ENCODE data around the gene CDH4.

The CDH4 gene

DNA sequence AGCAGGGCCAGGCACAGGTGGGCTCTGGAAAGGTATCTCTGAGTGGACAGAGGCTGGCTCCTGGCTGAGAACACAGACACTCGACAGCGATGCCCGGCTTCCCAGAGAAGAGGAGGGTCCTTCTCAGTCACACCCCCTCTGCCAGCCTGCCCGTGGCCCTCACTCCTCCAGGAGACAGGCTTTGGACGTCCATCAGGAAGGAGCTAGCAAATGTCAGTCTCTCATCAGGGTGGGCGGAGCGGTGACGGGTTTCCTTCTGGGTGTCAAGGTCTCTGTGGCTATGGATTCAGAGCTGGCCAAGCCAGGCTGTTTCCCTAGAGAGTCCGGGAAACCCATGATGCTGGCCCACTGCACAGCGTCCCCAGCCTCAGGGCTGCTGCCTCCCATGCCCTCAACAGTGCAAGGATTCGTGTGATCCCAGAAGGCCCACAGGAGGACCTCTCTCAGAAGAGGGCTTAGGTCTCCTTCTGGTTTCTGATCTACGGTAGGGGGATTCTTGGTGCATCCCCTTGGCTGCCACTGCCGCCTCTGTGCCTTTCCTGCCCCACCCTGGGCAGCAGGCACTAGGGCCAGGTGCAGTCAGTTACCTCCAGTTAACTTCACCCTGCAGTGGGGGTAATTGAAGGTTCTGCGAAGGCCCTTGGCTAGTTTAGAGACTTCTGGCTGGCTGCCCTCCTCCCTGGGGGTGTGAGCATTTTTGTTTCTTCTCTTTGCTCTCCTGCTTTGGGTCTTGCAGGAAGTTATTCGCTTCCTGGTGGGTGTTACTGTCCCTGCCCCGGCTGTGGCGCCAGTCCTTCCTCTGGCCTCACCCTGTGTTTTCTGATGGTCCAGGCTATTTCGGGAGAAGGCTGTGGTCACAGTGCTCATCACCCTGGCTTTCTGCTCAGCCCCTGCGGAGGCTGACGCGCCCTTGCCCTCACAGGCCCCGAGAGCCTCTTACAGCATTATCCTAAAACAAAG, 80.2 kb downstream of the CDH4 start:
- Histone ChIP-seq H3K27me3 (ENCODE audit: low read depth, low read length) (no peaks in the 10 kb centered on the region), H3K36me3 (ENCODE audit: control insufficient read depth in 1 of 2, insufficient read depth in 2 of 2, low read length in 2 of 2) (no peaks in the 10 kb centered on the region), H3K9me3 (ENCODE audit: control insufficient read depth in 1 of 2, low read length in 2 of 2) (no peaks in the 10 kb centered on the region), H3K27ac (ENCODE audit: low read length) (no peak overlapping the region), H3K4me3 (ENCODE audit: low read depth in 1 of 2, low read length in 2 of 2) (no peak overlapping the region), H3K4me1 (ENCODE audit: control insufficient read depth in 1 of 2, insufficient read depth in 2 of 2, low read length in 2 of 2) (no peaks in the 10 kb centered on the region)

DNA sequence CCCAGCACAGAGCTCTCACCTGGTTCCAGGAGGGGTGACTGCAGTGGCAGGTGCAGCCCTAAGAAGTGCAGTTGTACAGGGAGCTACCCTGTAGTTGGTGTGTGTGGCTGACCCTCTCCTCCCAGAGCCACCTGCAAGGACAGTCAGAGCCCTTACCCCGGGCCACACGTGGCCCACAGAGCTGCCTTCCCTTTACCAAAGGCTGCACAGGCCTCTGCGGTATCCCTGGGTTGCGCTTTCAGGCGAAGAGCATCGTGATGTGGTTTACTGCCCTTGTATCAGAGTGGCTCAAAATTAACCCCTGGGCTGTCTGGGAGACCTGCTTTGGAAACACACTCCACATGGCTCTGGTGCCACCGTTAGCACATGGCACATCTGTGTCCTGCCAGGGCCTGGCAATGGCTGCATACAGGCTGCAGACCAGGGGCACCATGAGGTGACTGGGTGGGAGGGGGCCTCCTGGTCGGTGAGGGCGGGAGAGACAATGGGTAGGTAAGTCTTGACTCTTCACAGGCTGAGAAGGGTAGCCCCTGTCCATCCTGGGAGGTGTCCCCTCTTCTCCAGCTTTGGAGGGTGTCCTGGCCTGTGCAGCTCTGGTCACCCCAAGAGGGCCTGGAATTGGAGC, 81.5 kb downstream of the CDH4 start:
- no peaks in the 10 kb centered on the region for H3K4me1 ChIP-seq (ENCODE audit: control insufficient read depth in 1 of 2, insufficient read depth in 2 of 2, low read length in 2 of 2)
- no peaks in the 10 kb centered on the region for H3K36me3 ChIP-seq (ENCODE audit: control insufficient read depth in 1 of 2, insufficient read depth in 2 of 2, low read length in 2 of 2)
- no peak overlapping the region for H3K27ac ChIP-seq (ENCODE audit: low read length)
- no peaks in the 10 kb centered on the region for H3K9me3 ChIP-seq (ENCODE audit: control insufficient read depth in 1 of 2, low read length in 2 of 2)
- H3K4me3 ChIP-seq (ENCODE audit: low read depth in 1 of 2, low read length in 2 of 2) = no peak overlapping the region
- H3K27me3 ChIP-seq (ENCODE audit: low read depth, low read length) = no peaks in the 10 kb centered on the region

DNA sequence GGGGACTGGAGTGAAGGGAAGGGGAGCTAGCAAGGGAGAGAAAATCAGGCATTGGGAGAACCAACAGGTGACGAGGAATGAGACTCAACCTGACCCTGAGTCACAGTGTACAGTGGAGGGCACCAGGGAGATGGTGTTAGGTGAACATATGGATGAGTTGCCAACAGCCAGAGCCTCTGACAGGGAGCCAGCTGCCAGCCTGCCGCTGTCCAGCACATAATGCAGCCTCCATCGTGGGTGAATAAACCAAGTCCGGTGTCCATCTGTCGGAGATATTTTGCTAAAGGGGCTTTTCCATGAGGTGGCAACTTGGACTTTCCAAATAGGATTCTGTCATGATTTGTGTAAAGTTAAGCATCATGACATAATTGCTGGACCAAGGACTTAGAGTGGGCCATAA, 88.1 kb downstream of the CDH4 start:
- Histone ChIP-seq H3K27ac (ENCODE audit: low read length) (no peak overlapping the region), H3K9me3 (ENCODE audit: control insufficient read depth in 1 of 2, low read length in 2 of 2) (no peaks in the 10 kb centered on the region), H3K27me3 (ENCODE audit: low read depth, low read length) (no peaks in the 10 kb centered on the region), H3K4me3 (ENCODE audit: low read depth in 1 of 2, low read length in 2 of 2) (no peak overlapping the region), H3K4me1 (ENCODE audit: control insufficient read depth in 1 of 2, insufficient read depth in 2 of 2, low read length in 2 of 2) (no peaks in the 10 kb centered on the region), H3K36me3 (ENCODE audit: control insufficient read depth in 1 of 2, insufficient read depth in 2 of 2, low read length in 2 of 2) (no peaks in the 10 kb centered on the region)

DNA sequence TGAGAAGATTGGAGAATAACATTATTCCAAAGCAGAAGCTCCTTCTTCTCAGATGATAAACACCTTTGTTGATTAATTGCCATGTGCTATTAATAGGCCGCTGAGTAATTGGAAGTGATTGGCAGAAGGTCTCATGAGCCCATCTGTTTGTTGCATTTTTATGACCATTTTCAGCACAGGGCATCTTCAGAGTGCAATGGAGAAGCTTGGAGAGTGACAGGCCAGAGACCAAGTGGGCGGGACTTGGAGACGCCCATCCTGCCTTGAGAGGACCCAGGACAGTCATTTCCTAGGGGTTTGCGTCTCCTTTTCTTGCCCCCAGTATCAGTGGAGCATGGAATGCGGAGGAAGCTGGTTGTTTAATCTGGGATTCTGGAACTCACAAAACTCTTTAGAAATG, 89.5 kb downstream of the CDH4 start:
- H3K4me1 ChIP-seq (ENCODE audit: control insufficient read depth in 1 of 2, insufficient read depth in 2 of 2, low read length in 2 of 2) = no peaks in the 10 kb centered on the region
- no peak overlapping the region for H3K4me3 ChIP-seq (ENCODE audit: low read depth in 1 of 2, low read length in 2 of 2)
- H3K27me3 ChIP-seq (ENCODE audit: low read depth, low read length) = no peaks in the 10 kb centered on the region
- H3K36me3 ChIP-seq (ENCODE audit: control insufficient read depth in 1 of 2, insufficient read depth in 2 of 2, low read length in 2 of 2) = no peaks in the 10 kb centered on the region
- H3K27ac ChIP-seq (ENCODE audit: low read length) = no peak overlapping the region
- no peaks in the 10 kb centered on the region for H3K9me3 ChIP-seq (ENCODE audit: control insufficient read depth in 1 of 2, low read length in 2 of 2)

DNA sequence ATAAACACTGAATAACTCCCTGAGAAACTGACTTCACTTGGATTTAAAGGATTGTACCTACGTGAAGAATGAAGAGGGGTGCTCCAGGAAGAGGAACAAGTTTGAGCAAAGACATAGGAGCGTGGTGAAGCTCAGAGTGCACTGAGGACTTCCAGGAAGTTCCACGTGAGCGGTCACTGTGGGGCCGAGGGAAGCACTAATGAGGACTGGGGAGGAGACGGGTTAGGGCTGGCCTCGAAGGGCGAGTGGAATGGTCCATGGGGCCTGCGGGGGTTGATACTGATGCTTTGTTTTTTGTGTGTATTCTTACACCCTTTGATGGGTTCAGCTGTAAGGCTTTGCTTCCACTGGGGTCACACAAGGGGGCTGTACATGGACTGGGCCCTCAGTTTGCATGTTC, 91.9 kb downstream of the CDH4 start:
- Histone ChIP-seq H3K27ac (ENCODE audit: low read length) (no peak overlapping the region), H3K36me3 (ENCODE audit: control insufficient read depth in 1 of 2, insufficient read depth in 2 of 2, low read length in 2 of 2) (no peaks in the 10 kb centered on the region), H3K4me1 (ENCODE audit: control insufficient read depth in 1 of 2, insufficient read depth in 2 of 2, low read length in 2 of 2) (no peaks in the 10 kb centered on the region), H3K9me3 (ENCODE audit: control insufficient read depth in 1 of 2, low read length in 2 of 2) (no peaks in the 10 kb centered on the region), H3K4me3 (ENCODE audit: low read depth in 1 of 2, low read length in 2 of 2) (no peak overlapping the region), H3K27me3 (ENCODE audit: low read depth, low read length) (no peaks in the 10 kb centered on the region)

DNA sequence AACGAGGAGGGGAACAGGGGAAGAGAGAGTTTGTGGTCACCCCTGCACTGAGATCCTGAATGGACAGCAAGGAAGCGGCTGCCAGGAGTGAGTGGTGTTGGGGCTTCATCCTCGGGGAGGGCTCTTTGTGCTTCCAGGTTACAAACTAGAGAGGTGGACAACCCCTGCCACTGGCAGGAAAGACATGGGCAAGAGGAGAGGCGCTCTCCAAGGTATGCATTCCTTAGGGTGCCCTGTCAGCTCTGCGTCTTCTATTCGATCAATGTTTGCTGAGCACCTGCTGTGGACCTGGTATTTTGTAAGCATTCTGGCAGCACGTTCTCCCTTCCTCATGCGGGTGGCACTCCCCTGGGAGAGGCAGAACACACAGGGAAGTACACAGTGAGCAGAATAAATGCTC, 93.6 kb downstream of the CDH4 start:
- Histone ChIP-seq H3K9me3 (ENCODE audit: control insufficient read depth in 1 of 2, low read length in 2 of 2) (no peaks in the 10 kb centered on the region), H3K4me1 (ENCODE audit: control insufficient read depth in 1 of 2, insufficient read depth in 2 of 2, low read length in 2 of 2) (no peaks in the 10 kb centered on the region), H3K36me3 (ENCODE audit: control insufficient read depth in 1 of 2, insufficient read depth in 2 of 2, low read length in 2 of 2) (no peaks in the 10 kb centered on the region), H3K4me3 (ENCODE audit: low read depth in 1 of 2, low read length in 2 of 2) (no peak overlapping the region), H3K27me3 (ENCODE audit: low read depth, low read length) (no peaks in the 10 kb centered on the region), H3K27ac (ENCODE audit: low read length) (no peak overlapping the region)

DNA sequence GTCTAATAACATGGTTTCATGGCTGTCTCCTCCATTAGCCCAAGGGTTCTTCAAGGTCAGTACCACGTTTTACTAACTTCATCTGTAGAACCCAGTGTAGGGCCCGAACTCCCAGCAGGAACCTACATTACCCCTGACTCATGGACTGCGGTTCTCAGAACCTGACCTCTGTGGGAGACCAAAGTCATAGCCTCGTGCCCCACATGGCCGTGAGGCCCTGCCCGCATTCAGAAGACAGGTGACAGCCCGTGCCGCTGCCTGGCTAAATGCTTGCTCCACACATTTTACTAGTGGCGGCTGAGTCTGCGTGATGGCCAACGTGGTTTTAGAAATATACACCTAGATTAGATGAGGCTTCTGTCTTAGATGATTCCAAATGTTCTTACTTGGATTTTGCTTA, 94.9 kb downstream of the CDH4 start:
- Histone ChIP-seq H3K9me3 (ENCODE audit: control insufficient read depth in 1 of 2, low read length in 2 of 2) (no peaks in the 10 kb centered on the region), H3K27ac (ENCODE audit: low read length) (no peak overlapping the region), H3K4me1 (ENCODE audit: control insufficient read depth in 1 of 2, insufficient read depth in 2 of 2, low read length in 2 of 2) (no peaks in the 10 kb centered on the region), H3K27me3 (ENCODE audit: low read depth, low read length) (no peaks in the 10 kb centered on the region), H3K36me3 (ENCODE audit: control insufficient read depth in 1 of 2, insufficient read depth in 2 of 2, low read length in 2 of 2) (no peaks in the 10 kb centered on the region), H3K4me3 (ENCODE audit: low read depth in 1 of 2, low read length in 2 of 2) (no peak overlapping the region)

DNA sequence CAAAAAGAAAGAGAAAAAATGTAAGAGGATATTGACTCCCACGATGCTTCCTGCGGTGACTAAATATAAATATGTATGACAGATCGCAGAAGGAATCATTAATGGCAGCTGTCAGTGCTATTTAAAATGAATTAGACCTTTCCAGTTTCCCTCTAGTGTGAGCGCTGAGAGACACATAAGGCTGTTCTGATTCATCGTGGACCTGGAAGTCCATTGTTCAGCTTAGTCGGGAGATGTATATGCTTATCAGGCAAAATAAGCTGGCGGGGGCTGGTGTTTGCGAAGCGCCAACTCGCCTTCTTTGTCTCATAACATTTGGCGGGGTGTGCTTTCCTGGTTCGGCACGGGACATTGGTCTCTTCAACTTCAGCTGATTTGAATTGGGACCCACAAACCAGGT, 95.4 kb downstream of the CDH4 start:
- H3K4me1 ChIP-seq (ENCODE audit: control insufficient read depth in 1 of 2, insufficient read depth in 2 of 2, low read length in 2 of 2) = no peaks in the 10 kb centered on the region
- no peak overlapping the region for H3K27ac ChIP-seq (ENCODE audit: low read length)
- H3K27me3 ChIP-seq (ENCODE audit: low read depth, low read length) = no peaks in the 10 kb centered on the region
- no peak overlapping the region for H3K4me3 ChIP-seq (ENCODE audit: low read depth in 1 of 2, low read length in 2 of 2)
- H3K36me3 ChIP-seq (ENCODE audit: control insufficient read depth in 1 of 2, insufficient read depth in 2 of 2, low read length in 2 of 2) = no peaks in the 10 kb centered on the region
- H3K9me3 ChIP-seq (ENCODE audit: control insufficient read depth in 1 of 2, low read length in 2 of 2) = no peaks in the 10 kb centered on the region

DNA sequence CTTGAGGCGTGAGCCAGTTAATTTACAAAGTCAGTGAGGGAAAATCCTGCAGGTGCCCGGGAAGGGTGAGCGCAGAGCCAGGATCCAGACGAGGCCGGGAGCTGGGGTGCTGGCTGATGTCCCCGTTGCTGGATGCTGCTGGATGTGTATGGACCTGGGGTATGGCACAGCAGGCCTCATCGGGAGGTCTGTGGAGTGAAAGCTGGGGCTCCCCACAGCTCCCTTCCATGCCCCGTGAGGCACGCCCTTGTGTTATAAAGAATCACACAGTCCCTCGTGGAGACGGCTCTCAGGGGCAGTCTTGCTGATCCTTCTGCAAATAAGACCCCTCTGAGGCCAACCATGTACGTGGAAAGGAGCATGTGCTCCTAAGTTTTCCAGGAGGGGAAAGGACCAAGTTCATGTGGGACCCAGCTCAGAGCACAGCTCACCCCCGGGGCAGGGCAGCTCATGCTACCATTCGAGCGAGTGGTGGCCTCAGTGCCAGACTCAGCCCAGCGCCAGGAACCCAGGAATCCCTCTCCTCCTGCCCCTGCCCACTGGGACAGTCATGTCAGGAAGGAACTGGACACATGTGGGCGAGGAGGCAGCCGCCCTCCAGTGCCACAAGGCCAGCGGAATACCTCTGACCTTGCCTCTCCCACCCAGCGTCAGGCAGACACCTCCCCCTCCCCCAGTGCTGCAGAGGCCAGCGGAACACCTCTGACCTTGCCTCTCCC, 97.5 kb downstream of the CDH4 start:
- H3K27me3 ChIP-seq (ENCODE audit: low read depth, low read length) = no peaks in the 10 kb centered on the region

DNA sequence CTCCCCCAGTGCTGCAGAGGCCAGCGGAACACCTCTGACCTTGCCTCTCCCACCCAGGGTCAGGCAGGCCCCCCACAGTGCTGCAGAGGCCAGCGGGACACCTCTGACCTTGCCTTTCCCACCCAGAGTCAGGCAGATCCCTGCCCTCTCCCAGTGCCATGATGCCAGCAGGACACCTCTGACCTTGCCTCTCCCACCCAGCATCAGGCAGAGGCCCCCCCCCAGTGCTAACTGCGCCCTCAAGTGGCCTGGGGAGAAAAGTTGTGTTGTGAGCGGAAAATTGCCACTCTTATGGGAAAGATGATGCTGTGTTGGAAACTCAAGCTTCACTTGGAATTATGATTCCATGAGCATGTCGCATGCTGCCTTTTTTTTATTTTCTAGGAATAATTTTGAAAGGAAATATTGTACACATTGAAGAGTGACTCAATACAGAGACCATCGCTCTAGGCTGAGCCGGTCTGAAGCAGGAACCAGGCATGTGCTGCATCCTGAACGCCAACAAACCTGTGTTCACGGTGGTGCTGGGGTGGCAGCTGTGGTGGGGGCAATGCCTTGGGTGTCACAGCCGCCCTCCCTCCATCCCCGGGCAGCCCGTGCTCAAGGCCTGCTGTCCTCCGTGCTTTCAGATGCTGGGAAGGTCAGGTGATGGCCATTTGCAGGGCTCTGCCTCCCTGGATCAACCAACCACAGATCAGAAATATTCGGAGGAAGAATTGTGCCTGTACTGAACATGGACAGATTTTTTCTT, 98.6 kb downstream of the CDH4 start:
- no peaks in the 10 kb centered on the region for H3K4me1 ChIP-seq (ENCODE audit: control insufficient read depth in 1 of 2, insufficient read depth in 2 of 2, low read length in 2 of 2)
- no peak overlapping the region for H3K4me3 ChIP-seq (ENCODE audit: low read depth in 1 of 2, low read length in 2 of 2)
- no peaks in the 10 kb centered on the region for H3K9me3 ChIP-seq (ENCODE audit: control insufficient read depth in 1 of 2, low read length in 2 of 2)
- H3K27me3 ChIP-seq (ENCODE audit: low read depth, low read length) = no peaks in the 10 kb centered on the region
- no peaks in the 10 kb centered on the region for H3K36me3 ChIP-seq (ENCODE audit: control insufficient read depth in 1 of 2, insufficient read depth in 2 of 2, low read length in 2 of 2)
- no peak overlapping the region for H3K27ac ChIP-seq (ENCODE audit: low read length)

More for the DNA sequence above, 97.5 kb downstream of the CDH4 start:
- Histone ChIP-seq H3K36me3 (ENCODE audit: control insufficient read depth in 1 of 2, insufficient read depth in 2 of 2, low read length in 2 of 2) (no peaks in the 10 kb centered on the region), H3K4me3 (ENCODE audit: low read depth in 1 of 2, low read length in 2 of 2) (no peak overlapping the region), H3K4me1 (ENCODE audit: control insufficient read depth in 1 of 2, insufficient read depth in 2 of 2, low read length in 2 of 2) (no peaks in the 10 kb centered on the region), H3K9me3 (ENCODE audit: control insufficient read depth in 1 of 2, low read length in 2 of 2) (no peaks in the 10 kb centered on the region), H3K27ac (ENCODE audit: low read length) (no peak overlapping the region)
